ENCODE data around the gene PLAAT3. TPM values are rescaled to one million over a fixed set of nuclear protein-coding genes. Genes with fewer than 3 reads are reported as not detected.
"Not testable (repeated sequence)": the region's sequence is repeated elsewhere in the genome, so short reads cannot be mapped to it uniquely, and the experiment has no call there.

PLAAT3 gene
- total RNA-seq, 2 experiments from 2014 or later, result 13.8 to 14.7 TPM

DNA sequence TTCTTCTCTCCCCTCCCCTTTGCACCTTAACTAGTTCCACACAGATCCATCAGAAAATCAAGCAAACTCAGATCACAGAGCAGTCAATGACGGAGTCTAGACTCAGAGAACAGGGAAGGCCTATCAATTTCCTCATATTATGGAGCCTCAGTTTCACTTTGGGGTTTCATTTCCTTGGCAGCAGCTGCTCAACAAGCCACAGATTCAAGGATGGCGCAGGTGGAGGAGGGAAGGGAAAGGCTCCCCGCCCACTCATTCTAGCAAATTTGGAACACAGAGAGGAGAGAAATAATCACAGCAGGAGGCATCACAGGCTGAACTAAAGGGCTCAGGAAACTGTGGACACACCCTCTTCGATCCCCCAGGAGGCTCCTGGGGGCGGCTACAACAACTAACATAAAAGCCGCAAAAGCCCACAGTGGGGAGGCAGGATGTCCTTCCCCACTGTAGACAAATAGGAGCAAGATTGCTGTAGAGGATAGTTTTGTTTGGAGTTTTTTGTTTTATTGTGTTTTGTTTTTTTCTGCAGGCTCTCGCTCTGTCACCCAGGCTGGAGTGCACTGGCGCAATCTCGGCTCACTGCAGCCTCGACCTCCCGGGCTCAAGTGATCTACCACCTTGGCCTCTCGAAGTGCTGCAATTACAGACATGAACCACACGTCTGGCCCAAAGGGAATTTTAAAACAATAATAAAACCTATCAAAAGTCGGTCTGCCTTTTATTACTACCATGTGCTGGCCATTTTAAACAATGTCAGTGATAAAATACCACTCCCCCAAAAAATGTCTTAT, 3.4 kb downstream of the PLAAT3 start:
- ChIA-PET POLR2A (no interaction called here), CTCF (interaction anchor here (1.4 kb wide), 1 partner anchor 121 kb away, joined by 3 read pairs; no protein-coding TSS in a partner anchor)

GRCh38 chr11:63609971-63610580, 4.2 kb downstream of the PLAAT3 start:
- CTCF ChIA-PET, result interaction anchor here (1.4 kb wide), 1 partner anchor 121 kb away, joined by 3 read pairs; no protein-coding TSS in a partner anchor
- POLR2A ChIA-PET, result no interaction called here

DNA sequence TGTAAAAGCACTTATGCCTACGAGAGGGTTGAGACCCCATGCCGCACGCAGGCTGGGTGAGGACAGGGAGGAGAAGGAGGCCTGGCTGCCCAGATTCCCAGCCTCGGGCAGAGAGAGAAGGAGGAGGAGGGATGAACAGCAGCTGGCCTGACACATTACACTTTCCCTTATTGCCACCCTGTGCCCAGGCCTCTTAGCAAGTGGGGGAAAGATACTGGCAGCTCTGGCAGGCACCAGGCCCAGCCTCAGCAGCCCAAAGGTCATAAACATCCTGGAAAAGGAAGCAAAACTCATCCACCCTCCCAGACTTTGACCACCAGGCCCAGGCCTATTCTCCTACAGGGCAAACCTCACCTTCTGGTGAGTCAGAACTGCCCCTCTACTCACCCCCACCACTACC, 4.7 kb downstream of the PLAAT3 start:
- ChIA-PET POLR2A (no interaction called here), CTCF (interaction anchor here (0.6 to 1.4 kb wide), 2 partner anchors 30 to 120 kb away, joined by 3 read pairs; no protein-coding TSS in a partner anchor)

GRCh38 chr11:63608353-63609345, 5.6 kb downstream of the PLAAT3 start:
- CTCF ChIA-PET, result interaction anchor here (0.6 kb wide), 1 partner anchor 29 kb away, joined by 3 read pairs; no protein-coding TSS in a partner anchor
- POLR2A ChIA-PET, result no interaction called here

DNA sequence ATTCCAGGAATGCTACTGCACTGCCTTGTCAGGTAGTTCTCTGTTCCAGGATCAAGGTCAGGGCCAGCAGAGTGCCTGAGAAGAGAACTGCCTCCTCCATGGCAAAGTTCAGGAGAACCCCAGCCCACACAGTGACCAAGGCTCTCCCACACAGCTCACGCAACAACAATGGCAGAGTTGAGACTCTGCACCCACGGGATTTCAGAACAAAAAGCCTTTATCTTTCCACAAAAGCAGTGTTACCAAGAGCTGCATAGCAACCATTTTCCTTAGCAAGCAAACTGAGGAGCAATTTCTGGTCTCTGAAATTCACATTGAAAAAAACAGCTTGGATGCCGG, 11.1 kb downstream of the PLAAT3 start:
- ChIA-PET POLR2A (no interaction called here), CTCF (no interaction called here)

DNA sequence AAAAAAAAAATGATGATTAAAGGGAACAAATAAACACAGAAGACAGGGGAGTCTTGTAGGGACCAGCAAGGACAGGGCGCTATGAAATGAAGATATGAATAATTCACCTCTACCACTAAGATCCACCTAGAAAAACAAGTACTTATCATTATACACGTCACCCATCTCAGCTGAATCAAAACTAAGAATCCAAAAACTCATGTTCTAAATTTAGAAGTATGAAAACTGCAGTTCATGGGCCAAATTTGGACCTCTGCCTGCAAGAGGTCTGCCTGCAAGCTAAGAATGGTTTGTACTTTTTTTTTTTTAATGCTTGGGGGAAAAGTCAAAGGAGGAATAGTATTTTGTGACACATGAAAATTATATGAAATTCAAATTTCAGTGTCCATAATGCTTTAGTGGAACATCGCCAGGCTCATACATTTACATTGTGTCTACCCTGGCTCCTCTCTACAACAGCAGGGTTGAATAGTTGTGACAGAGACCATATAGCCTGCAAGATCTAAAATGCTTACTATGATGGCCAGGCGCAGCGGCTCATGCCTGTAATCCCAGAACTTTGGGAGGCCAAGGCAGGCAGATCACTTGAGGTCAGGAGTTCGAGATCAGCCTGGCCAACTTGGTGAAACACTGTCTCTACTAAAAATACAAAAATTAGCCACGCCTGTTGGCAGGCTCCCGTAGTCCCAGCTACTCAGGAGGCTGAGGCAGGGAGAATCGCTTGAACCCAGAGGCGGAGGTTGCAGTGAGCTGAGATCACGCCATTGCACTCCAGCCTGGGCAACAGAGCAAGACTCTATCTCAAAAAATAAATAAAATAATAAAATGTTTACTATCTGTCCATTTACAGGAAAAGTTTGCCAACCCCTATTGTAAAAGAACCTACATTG, 11.7 kb downstream of the PLAAT3 start:
- POLR2A ChIA-PET, result not testable (repeated sequence)

DNA sequence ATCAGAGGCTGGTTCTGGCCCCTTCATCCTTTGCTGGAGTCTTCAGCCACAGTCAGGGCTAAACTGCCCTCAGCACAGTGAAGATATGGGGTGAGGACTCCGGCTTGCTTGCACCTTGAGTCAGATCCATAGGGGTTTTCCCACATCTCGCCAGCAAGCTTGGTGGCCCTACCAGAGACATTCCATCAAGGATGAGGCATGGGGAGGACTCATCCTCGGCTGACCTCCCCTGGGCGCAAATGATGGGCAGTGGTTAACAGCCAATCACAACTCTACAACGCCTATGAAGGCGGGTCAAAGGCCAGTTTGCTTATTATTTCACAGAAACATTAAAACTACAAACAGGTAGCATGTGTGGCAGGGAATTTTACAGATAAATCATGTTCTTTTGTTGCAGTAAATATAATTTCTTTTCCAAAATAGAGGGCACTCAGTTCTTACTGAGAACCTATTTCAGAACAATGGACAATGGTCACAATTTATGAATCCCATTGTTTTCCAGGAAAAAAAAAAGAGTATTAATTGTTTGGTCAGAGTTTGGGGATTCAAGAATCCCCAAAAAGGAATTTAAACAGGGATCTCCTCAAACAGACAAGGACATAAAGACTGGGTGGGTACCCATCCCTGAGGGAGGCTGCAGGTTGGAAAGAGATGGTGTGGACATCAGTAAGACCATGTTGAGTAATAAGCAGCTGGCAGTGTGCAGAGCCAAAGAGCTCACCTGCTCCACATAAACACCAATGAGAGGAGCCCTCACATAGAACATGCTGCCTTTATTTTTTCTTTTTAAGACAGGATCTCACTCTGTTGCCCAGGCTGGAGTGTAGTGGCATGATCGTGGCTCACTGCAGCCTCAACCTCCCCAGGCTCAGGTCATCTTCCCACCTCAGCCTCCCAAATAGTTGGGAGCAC, 14.8 kb downstream of the PLAAT3 start:
- ChIA-PET CTCF (no interaction called here), POLR2A (no interaction called here)

More for the DNA sequence above, 11.7 kb downstream of the PLAAT3 start:
- CTCF ChIA-PET, result interaction anchor here (1.2 kb wide), 1 partner anchor 25 kb away, joined by 6 read pairs; no protein-coding TSS in a partner anchor

DNA sequence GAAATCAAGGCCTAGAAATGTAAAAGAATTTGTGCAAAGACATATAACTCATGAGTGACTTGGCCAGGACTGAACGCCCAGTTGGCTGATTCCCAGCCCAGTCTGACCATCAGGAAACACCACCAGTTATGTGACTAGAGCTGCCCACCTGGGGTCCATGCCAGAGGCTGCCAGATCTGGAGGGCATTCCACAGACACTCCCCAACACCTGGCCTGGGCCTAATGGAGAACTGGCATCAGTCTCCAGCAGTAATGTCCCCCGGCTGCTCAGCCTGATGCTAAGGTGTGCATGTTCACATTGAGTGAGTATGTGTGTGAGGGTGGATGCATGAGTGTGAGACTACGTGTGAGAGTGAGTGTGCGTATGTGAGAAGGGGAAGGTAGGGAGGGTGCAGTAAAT, 15.7 kb downstream of the PLAAT3 start:
- ChIA-PET CTCF (no interaction called here), POLR2A (no interaction called here)

- POLR2A ChIA-PET, result interaction anchor here (0.6 kb wide), 1 partner anchor 9 kb away, joined by 4 read pairs; no protein-coding TSS in a partner anchor
- CTCF ChIA-PET, result interaction anchor here (0.6 kb wide), 1 partner anchor 106 kb away, joined by 3 read pairs; no protein-coding TSS in a partner anchor
Observed at GRCh38 chr11:63595296-63595695, 18.9 kb downstream of the PLAAT3 start.

- ChIA-PET CTCF (interaction anchor here (0.9 to 1.1 kb wide), 2 partner anchors 10 to 21 kb away, joined by 3 read pairs; partner anchors contain the start of gene PLAAT3), POLR2A (no interaction called here)
Observed at GRCh38 chr11:63592975-63593395, 21.2 kb downstream of the PLAAT3 start.

DNA sequence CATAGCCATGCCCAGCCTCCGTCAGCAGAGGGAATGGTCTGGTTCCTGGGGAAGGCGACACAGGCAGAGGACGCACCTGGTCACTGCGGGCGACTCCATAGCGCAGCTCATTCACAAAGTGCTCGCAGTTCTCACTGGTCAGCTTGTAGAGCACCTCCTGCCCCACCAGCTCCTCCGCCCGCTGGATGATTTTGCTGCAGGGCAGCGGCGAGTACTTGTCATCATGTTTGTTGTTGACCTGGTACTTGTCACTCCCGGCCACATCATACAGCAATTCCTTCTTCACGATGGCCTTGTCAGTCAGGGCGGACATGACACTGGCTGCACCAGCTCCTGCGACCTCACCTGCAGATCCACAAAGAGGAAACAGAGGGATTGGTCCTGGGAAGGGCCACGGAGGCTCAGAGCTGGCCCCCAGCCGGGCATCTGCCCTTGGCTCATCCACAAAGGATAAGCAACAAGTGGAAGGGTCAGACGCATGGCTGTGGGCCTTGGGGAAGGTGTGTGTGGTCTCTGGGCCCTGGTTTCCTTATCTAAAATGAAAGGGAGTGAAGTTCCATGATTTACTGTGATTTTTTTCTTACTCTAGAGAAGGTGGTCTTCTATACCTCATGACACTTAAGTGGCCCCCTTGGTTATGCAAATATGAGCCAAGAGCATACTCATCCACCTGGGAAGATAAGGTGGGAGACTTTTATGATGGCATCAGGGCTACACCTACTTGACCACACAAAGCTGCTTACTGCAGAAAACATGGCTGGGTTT, 24.0 kb downstream of the PLAAT3 start:
- CTCF ChIA-PET, result no interaction called here
- POLR2A ChIA-PET, result no interaction called here

- ChIA-PET POLR2A (no interaction called here), CTCF (interaction anchor here (1.5 kb wide), 1 partner anchor 110 kb away, joined by 7 read pairs; no protein-coding TSS in a partner anchor)
Observed at GRCh38 chr11:63589000-63589399, 25.2 kb downstream of the PLAAT3 start.

- ChIA-PET CTCF (no interaction called here), POLR2A (no interaction called here)
Observed at GRCh38 chr11:63586451-63587166, 27.6 kb downstream of the PLAAT3 start.

- CTCF ChIA-PET, result interaction anchor here (0.9 kb wide), 1 partner anchor 9 kb away, joined by 3 read pairs; no protein-coding TSS in a partner anchor
- POLR2A ChIA-PET, result no interaction called here
Observed at GRCh38 chr11:63583357-63583677, 30.9 kb downstream of the PLAAT3 start.

- CTCF ChIA-PET, POLR2A ChIA-PET: not testable (repeated sequence)
Observed at GRCh38 chr11:63581224-63581623, 33.0 kb downstream of the PLAAT3 start.

- CTCF ChIA-PET, POLR2A ChIA-PET: not testable (repeated sequence)
Observed at GRCh38 chr11:63578882-63579281, 35.4 kb downstream of the PLAAT3 start.
